GM18861 (cell line): ENCODE measurements around the gene TRMT1.

ENCODE experiments used
- ATAC-seq: cut with Tn5 transposase; IDR thresholded peaks from one replicate; pipeline ENCODE4 v1.9.1; 2021; ENCODE audit not compliant: unreplicated experiment

Gene TRMT1

DNA sequence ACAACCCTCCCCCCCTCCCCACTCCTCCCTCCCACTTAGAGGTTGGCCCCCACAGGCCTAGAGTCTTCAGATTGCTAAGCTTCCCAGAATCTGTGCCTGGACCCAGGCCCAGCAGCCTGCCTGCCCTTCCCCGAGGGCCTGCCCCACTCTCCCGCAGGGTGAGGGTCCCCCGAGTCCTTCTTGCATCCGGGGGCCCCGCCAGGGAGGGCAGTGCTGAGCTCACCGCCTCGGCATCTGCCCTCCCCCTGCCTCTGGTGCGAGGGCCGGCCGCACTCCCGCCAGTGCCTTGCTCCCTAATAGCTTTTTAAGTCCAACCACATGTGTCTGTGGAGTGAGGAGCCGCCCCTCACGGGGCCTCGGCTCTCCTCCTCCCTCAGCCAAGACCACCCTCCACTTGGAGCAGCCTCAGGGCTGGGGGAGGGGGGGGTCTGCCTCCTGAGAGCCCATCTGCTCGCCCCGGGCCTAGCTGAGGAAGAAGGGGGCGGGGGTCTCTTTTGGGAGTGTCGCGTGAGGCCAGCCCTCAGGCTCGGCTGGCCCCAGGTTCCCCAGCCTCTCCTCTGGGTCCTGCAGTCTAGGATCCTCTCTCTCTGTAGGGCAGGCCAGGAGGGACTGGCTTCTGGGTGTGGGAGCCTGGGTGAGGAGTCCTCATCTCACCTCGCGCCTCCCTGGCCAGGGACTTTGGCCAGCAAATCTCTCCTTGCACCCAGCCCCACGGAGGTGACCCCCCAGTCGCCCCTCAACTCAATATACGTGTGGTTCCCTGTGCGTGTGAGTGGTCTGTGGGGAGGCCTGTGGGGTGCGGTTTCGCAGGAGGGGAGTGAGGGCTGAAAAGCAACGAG is 61.1 kb downstream of the TRMT1 start:
- ATAC-seq, result no peak
